DLD1 (cell line): Measurements from ENCODE around the gene STX1B.
"Not testable (repeated sequence)": the region's sequence is repeated elsewhere in the genome, so short reads cannot be mapped to it uniquely, and the experiment has no call there.

Experiments used
- in situ Hi-C: cut with HindIII; loops from 2 replicates; pipeline ENCODE4 v1.10.0; 2017; ENCODE audit warnings: low sequenced_read_pairs

The STX1B gene

DNA sequence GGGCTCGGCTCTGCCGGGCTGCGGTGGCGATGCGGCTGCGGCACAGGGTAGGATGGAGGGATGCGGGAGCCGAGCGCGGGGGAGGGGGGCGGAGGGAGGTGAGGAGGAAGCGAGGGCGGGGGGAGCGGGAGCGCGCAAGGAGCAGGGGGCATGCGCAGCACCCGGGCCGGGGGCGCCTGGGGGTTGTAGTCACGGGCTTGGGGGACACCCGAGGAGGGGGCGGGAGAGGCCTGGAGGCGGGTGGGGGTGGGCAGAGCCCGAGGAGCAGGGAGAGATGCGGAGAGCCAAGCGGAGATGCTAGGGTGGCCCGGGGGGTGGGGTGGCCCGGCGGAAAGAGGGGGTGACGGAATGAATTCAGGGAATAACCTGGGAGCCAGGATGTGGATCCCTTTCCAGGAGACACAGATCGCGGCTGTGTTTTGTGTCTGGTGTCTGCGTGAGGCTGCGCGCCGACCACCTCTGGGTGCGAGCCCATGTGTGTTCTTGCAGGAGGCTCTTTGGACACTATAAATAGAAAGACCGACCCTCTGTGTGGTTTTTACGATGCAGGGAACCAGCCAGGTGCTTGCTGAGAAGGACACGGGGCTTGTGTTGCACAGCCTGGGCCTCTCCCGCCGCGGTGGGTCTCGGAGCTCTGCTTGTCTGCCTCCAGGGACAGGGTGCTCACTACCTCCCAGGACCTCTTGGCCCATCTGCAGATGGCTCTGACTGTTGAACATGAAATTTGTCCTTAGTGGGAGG is at the start of gene STX1B:
STX1B (minus strand) TSS at position 54 of the 741 bp plus-strand sequence. CDS start 242 bp downstream, outside the sequence.
- in situ Hi-C loops: no loop called here

DNA sequence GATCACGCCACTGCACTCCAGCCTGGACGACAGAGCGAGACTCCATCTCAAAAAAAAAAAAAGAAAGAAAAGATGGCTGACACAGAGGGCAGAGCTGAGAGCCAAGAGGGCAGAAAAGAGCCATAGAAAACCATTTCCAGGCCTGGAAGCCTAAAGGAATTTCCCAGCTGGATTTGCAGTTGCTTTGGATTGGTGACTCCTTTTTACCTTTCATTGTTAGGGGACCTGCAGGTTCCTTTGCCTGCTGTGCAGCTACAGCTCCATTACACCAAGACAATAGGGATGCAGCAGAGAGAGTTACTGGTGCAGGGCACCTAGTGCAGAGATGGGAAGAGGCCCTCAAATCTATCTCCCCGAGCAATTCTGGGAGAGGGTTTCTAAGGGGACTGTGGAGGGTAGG is 45.2 kb upstream of the STX1B start:
- in situ Hi-C loops: no loop called here

DNA sequence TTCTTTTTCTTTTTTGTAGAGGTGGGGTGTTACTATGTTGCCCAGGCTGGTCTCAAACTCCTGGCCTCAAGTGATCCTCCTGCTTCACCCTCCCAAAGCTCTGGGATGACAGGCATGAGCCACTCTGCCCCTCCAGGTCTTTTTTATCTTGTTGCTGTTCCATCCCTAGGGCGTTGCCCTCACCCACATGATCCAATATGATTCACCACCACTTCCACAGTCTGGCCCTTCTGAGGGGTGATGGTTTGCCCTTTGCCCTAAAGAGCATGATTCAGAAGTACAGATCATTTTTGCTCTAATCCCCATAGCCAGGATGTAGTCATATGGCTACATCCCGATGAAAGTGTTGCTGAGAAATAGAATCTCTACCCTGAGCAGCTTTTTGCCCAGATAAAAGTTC is 41.7 kb upstream of the STX1B start:
- in situ Hi-C loops: no loop called here

DNA sequence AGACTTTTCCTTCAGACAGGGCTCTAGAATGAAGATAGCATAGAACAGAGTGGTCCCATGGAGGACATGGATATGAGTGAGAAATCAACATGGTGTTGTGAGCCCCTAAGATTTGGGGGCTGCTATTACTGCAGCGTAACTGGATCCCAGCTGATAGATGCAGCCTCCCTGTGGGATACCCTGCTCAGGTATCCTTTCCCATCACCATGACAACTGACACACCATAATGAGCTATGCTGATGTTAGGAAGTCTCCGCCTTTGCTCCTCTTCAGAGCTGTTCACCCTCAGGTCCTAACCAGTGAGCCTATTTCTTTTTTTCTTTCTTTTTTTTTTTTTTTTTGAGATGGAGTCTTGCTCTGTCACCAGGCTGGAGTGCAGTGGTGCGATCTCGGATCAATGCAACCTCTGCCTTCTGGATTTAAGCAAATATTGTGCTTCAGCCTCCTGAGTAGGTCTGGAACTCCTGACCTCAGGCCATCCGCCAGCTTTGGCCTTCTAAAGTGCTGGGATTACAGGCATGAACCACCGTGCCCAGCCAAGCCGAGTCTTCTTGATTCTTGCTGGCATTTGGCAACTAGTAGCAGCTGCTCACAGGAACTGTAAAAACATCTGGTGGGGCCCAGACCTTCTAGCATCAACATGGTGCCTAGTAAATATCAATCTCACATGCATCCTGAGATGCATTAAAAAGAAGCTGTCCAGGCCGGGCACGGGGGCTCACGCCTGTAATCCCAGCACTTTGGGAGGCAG is 40.0 kb upstream of the STX1B start:
- in situ Hi-C loops: no loop called here

DNA sequence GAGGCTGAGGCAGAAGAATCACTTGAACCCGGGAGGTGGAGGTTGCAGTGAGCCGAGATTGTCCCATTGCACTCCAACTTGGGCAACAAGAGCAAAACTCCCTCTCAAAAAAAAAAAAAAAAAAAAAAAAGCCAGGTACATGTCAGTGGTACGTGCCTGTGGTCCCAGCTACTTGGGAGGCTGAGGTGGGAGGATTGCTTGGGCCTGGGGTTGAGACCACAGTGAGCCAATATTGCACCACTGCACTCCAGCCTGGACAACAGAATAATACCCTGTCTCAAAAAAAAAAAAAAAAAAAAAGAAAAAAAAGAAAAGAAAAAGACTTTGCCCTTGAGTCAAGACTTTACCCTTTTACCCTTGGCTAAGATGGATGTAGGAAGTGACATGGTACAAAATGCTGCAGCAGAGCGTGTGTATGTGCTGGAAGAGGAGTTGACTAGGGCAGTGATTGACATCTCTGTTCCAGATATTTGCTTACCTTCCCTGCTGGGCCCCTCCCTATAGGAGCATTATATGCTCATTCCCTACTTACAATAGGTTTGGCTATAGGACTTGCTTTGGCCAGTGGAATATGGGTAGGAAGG is 33.6 kb upstream of the STX1B start:
- in situ Hi-C loops: no loop called here

DNA sequence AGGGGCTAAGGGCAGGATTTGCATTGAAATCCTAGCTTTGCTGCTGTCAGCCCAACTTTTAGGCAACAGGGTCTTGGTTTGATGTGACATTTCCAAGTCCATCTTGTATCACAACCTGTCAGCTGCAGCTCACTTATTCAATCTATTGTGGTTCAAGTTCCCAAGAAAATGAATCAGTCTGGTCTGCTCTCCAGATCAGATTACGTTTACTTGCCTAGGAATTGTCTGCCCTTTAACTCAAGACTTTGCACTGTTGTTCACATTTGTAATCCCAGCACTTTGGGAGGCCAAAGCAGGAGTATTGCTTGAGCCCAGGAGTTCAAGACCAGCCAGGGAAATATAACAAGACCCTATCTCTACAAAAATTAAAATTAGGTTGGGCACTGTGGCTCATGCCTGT is 32.9 kb upstream of the STX1B start:
- in situ Hi-C loops: no loop called here

DNA sequence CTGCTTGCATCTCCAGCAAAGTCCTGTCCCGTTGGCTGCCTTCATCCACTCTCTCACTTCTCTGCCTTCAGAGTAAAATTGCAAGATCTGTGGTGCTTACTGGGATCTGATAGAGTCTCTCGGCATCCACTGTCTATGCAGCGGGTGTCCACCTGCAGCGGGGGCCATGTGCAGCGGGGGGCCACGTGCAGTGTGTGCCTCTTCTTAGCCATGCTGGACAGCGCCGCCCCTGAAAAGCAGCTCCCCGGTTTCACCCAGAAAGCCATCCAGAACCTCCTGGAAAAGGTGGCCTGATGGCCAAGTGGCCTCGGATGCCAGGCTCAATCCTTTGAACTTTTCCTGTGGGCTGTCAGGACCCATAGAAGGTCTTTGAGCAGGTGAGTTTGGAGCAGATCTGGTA is 32.4 kb upstream of the STX1B start:
- in situ Hi-C loops: no loop called here

DNA sequence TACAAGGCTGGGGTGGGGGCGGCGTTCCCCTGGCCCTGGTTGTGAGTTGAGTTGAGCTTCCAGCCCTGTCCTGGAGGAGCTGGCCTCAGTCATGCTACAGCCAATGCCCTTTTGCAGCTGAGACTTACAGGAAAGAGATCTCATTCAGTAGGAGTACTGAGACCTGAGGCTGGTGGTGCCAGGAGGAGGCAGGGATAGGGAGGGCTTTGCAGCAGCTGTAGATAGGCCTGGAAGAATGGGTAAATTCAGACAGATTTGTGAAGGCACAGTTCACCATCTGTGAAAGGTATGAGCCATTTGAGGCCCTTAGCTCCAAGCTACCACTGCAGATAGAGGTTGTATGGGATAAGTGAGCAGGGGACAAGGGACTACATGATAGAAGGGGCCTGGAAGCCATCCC is 28.6 kb upstream of the STX1B start:
- in situ Hi-C loops: no loop called here

DNA sequence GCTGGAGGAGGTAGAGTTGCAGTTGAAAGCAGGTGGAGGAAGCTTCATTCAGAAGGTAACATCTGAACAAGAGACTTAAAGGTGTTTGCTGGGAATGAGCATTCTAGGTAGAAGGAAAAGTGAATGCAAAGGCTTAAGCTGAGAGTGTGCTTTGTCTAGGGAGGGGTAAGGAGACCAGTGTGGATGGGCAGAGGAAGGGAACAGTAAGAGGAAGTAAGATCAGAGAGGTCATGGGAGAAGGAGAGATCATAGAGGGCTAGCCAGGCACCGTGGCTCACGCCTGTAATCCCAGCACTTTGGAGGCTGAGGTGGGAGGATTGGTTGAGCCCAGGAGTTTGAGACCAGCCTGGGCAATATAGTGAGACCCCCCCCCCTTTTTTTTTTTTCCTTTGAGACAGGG is 26.3 kb upstream of the STX1B start:
- in situ Hi-C loops: no loop called here

DNA sequence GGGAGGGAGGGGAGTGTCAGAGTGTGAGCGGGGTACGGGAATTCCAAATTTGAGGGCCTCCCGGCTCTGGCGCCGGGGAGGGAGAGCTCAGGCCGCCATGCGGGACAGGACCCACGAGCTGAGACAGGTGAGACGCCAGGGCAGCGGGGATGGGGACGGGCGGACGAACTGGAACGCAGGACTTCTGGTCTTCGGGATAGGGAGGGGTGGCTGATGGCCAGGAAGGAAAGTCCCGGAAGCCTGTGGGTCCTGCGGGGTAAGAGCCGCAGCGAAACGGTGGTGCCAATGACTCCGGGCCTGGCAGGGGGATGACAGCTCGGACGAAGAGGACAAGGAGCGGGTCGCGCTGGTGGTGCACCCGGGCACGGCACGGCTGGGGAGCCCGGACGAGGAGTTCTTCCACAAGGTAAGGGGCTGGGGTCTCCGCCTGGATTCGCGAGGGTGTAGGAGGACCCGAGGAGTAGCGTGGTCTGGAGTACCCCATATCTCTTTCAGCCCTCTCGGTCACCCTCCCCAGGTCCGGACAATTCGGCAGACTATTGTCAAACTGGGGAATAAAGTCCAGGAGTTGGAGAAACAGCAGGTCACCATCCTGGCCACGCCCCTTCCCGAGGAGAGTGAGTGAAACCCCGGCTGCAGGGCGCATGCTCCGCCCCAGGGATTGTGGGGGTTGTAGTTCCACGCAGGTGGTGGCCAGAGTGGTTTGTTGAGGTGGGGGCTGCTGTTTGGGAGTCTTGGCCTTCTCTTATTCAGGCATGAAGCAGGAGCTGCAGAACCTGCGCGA is 23.5 kb upstream of the STX1B start:
- in situ Hi-C loops: no loop called here

DNA sequence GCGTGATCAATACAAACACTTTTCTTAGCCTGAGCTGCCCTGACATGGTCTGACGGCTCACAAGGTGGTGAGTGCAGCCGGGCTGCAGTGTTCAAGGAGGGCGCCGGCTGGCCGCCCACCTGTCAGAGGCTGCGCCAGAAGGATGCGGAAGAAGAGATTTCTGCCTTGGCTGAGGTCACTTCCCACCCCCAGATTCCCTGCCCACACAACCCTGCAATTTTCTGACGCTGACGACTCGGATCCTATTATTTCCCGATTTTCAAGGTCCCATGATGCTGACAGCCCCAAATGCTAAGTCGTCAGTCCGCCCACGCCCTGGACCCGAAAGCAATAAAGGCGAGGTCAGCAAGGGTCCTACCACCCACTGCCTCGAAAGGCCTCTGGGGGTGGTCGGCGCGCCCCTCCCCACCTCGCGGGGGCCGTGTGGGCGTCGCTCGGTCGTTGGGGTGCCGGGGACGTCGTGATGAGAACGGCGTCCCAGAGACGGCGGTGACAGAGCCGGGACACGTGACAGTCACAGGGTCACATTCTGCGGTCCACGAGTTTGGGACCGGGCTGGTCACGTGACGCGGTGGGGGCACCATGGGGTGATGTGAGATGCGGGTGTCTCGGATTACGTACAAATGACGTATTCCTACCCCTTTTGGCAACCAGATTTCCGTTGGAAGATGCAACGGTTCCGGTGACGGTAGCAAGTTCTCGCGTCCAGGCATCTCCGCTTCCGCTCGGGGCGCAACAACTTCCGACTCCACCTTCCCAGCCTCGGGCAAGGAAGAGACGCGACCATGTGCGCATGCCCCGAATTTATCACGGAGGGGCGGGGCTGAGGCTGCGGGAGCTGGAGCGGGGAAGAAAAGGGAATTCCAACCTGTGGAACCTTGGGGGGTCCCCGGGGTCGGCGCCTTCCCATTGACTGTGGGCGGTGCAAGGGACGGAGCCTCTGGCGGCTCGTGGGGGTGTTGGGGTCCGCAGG is 22.6 kb upstream of the STX1B start, which contains the start of gene STX4:
STX4 (plus strand) TSS at position 823 of the 973 bp plus-strand sequence. CDS start 248 bp downstream, outside the sequence.
- in situ Hi-C loops: no loop called here

DNA sequence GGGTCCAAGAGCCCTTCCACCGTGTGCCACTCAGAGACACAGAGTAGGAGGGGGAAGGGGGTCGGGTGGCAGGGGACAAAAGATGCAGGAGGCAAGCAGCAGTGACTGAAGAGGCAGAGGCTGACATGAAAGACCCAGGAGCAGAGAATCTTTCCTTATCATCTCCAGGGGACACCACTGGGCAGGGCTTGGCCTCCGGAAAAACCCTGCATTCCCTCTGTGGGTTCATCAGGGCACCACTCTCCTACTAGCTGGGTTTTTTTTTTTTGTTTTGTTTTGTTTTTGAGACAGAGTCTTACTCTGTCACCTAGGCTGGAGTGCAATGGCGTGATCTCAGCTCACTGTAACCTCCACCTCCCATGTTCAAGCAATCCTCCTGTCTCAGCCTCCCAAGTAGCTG is 20.8 kb upstream of the STX1B start:
- in situ Hi-C loops: no loop called here

DNA sequence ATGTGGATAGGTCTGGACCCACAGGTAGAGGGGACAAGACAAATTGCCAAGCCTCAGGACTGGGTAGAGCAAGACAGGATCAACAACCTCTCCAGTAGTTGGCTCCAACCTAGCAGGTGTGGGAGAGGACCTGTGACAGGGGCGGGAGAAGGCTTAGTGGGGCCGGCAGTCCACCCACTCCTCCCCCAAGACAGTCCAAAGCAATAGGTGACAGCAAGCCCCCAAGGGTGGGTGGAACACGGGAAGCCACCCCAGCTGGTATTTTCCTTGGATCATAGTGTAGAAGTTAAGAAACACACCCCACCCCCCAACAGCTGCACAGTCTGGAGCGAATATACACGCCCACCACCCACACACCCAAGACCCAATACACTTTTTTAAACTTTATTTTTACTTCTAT is 18.8 kb upstream of the STX1B start:
- in situ Hi-C loops: no loop called here

DNA sequence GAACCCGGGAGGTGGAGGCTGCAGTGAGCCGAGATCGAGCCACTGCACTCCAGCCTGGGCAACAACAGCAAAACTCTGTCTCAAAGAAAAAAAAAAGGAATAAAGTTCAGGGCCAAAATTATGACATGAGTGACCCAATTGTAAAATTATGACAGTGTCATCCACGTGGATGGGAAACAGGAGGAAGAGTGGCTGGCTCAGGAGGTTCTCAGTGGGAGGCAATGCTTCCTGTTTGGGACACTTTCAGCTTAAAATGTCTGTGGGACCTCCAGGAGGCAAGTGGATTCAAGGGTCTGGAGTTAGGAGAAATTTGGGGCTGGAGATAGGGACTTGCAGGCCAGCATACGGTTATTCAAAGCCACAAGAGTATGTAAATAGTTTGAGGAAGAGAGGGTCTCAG is 14.9 kb upstream of the STX1B start:
- in situ Hi-C loops: no loop called here

DNA sequence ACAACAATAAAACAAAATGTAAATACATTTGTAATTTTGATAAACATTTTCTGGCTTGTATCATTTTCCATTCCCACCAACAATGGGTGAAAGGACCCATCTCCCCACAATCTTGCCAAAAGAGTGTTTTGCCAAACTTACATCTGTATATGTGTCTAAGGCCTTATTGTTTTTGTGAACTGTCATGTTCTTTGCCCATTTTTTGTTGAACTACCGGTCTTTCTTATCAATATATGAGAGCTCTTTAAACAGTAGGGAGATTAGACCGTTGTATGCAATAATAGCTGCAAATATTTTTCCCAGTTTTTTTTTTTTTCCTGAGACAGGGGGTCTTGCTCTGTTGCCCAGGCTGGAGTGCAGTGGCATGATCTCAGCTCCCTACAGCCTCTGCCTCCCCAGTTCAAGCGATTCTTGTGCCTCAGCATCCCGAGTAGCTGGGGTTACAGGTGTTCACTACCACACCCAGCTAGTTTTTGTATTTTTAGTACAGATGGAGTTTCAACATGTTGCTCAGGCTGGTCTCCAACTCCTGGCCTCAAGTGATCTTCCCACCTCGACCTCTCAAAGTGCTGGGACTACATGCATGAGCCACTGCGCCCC is 13.3 kb upstream of the STX1B start:
- in situ Hi-C loops: no loop called here

DNA sequence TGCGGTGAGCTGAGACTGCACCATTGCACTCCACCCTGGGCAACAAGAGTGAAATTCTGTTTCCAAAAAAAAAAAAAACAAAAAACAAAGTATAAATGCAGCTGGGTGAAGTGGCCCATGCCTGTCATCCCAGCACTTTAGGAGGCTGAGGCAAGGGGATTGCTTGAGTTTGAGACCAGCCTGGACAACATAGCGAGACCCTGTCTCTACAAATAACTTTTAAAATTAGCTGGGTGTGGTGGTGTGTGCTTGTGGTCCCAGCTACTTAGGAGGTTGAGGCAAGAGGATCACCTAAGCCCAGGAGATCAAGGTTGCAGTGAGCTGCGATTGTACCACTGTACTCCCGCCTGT is 12.8 kb upstream of the STX1B start:
- in situ Hi-C loops: no loop called here

DNA sequence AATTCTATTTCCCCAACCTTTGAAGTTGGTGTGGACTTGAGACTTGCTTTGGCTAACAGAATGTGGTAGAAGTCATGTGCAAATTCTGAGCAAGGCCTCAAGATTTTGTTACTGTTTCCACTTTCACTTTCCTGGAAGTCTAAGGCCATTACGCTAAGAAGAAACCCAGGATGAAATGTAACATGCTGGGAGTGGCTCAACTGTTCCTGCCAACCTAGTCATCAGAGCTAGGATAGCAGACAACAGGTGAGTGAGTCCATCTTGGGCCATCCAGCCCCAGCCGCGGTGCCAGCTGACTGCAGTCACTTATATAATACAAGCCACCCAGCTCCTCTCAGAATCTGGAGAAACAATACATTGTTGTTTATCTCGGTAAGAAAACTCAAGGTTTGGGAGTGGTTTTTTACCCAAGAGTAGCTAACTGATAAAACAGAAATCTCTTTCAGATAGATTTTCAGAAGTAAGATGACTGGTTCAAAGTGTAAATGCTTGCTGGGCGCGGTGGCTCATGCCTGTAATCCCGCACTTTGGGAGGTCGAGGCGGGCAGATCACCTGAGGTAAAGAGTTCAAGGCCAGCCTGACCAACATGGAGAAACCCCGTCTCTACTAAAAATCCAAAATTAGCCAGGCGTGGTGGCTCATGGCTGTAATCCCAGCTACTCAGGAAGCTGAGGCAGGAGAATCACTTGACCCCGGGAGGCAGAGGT is 12.3 kb upstream of the STX1B start:
- in situ Hi-C loops: no loop called here

DNA sequence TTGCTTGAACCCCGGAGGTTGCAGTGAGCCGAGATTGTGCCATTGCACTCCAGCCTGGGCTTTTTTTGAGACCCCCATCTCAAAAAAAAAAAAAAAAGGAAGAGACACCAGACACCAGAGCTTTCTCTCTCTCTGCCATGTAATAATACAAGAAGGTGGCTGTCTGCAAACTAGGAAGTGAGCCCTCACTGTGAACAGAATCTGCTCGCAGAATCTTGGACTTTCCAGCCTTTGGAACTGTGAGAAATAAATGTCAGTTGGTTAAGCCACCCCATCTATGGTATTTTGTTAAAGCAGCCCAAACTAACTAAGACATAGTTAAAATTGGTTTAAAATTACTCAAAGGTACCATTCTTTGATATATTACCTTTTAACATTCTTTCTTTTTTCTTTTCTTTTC is 10.1 kb upstream of the STX1B start:
- in situ Hi-C loops: no loop called here

DNA sequence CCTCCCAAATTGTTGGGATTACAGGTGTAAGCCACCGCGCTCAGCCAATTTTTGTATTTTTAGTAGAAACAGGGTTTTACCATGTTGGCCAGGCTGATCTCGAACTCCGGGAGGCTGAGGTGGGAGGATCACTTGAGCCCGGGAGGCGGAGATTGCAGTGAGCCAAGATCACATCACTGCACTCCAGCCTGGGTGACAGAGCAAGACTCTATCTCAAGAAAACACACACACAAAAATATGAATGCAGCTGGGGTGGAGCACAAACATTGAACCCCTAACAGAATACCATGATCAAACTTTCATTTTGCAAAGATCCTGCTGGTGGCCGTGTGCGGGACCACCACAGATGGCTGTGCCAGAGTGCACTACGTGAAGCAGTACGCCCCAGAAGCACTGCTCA is 7.3 kb upstream of the STX1B start:
- in situ Hi-C loops: not testable (repeated sequence)
